ENCODE data around the gene CNTNAP2.

Gene CNTNAP2

DNA sequence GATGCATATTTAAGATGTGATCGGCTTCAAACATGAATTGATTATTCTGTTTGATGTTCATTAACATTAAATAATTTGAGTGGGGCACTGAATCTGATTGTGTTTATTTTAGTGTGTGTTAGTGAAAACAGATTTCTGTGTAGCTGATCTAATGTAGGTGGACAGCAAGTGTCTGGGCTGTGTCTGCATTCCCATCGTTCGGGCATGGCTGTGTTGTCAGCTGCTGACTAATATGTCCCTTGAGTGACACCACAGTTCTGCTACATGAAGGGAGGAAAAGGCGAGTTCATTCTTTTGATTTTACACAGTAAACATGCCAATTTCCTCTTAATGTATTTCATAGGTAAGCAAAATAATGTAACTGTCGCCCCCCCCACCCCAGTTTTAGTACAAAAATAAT lies 203.0 kb downstream of the CNTNAP2 start:
- no peaks in the 10 kb centered on the region for H3K36me3 ChIP-seq
- no peaks in the 10 kb centered on the region for H3K9me3 ChIP-seq
- no peak for DNase-seq
- H3K4me1 ChIP-seq, result no peaks in the 10 kb centered on the region
- no peak overlapping the region for H3K4me3 ChIP-seq (ENCODE audit: low read depth, low read length)
- H3K27me3 ChIP-seq, result no peaks in the 10 kb centered on the region
- TF ChIP-seq, protein P1, sequence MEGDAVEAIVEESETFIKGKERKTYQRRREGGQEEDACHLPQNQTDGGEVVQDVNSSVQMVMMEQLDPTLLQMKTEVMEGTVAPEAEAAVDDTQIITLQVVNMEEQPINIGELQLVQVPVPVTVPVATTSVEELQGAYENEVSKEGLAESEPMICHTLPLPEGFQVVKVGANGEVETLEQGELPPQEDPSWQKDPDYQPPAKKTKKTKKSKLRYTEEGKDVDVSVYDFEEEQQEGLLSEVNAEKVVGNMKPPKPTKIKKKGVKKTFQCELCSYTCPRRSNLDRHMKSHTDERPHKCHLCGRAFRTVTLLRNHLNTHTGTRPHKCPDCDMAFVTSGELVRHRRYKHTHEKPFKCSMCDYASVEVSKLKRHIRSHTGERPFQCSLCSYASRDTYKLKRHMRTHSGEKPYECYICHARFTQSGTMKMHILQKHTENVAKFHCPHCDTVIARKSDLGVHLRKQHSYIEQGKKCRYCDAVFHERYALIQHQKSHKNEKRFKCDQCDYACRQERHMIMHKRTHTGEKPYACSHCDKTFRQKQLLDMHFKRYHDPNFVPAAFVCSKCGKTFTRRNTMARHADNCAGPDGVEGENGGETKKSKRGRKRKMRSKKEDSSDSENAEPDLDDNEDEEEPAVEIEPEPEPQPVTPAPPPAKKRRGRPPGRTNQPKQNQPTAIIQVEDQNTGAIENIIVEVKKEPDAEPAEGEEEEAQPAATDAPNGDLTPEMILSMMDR (IDR thresholded peaks at IDR 0.05; ENCODE audit: low read depth, low read length), result no peak

DNA sequence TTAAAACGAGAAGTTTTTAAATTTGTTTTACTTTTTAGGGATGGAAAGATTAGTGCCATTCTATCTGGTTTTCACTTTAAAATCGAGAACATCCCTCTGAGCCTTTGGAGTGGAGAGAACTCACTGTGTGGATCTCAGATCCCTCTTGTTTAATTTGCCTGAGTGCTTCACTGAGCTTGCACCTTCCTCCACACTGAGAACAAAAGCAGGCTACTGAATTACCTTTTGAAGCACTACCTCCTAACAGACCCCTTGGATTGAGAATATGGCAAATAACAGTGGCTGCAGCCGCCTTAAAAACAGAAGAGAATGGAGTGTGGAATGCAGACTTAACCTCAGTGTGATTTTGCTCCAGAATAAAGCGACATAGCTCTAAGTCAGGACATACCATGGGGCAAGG lies 204.7 kb downstream of the CNTNAP2 start:
- Histone ChIP-seq H3K27me3 (no peaks in the 10 kb centered on the region), H3K36me3 (no peaks in the 10 kb centered on the region), H3K4me1 (no peaks in the 10 kb centered on the region), H3K4me3 (ENCODE audit: low read depth, low read length) (no peak overlapping the region), H3K9me3 (no peaks in the 10 kb centered on the region)
- no peak for DNase-seq
- TF ChIP-seq, protein P1 (IDR thresholded peaks at IDR 0.05; ENCODE audit: low read depth, low read length), result no peak

DNA sequence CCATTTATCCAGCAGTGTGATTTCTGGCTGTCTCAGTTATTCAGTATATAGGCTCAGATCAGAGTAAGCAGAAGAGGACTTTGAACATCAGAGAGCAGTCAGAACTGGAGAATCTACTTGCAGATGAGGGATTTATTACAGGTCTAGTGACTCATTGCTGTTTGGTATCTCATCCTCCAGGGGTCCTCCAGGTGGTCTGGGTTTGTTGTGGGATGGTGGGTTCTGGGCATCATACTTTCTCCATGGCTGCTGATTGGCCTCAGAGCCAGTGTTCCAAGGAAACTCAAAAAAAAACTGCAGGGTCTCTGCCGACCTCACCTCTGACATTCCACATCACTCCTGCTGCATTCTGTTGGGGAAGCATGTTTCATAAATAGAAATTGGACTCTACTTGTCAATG lies 214.8 kb downstream of the CNTNAP2 start:
- TF ChIP-seq, protein P1 (IDR thresholded peaks at IDR 0.05; ENCODE audit: low read depth, low read length), result no peak
- Histone ChIP-seq H3K36me3 (no peaks in the 10 kb centered on the region), H3K27me3 (no peaks in the 10 kb centered on the region), H3K9me3 (no peaks in the 10 kb centered on the region; the same call in 1 of the 2 replicates), H3K4me1 (no peaks in the 10 kb centered on the region), H3K4me3 (ENCODE audit: low read depth, low read length) (no peak overlapping the region)
- no peak for DNase-seq

DNA sequence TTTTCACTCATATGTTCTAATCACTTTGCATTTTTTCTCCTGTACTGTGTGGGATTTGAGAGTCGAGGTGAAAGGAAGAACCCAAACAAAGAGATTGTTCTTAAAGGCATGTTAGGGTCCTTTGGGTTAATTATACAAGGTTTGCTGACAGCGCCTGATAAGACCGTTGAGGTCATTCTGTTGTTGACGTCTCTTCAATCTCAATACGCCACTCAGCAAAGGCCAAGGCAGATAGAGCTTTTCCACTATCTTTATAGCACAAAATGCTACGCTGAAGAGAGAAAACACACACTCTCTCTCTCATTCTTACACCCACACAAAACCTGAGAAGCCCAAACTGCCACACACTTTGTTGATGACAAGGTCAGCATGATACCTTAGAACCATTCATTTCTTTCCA lies 228.7 kb downstream of the CNTNAP2 start:
- no peaks in the 10 kb centered on the region for H3K27me3 ChIP-seq
- TF ChIP-seq, protein P1 (IDR thresholded peaks at IDR 0.05; ENCODE audit: low read depth, low read length), result no peak
- DNase-seq, result no peak
- H3K9me3 ChIP-seq, result no peaks in the 10 kb centered on the region
- H3K4me1 ChIP-seq, result no peaks in the 10 kb centered on the region
- no peaks in the 10 kb centered on the region for H3K36me3 ChIP-seq
- H3K4me3 ChIP-seq (ENCODE audit: low read depth, low read length), result no peak overlapping the region

DNA sequence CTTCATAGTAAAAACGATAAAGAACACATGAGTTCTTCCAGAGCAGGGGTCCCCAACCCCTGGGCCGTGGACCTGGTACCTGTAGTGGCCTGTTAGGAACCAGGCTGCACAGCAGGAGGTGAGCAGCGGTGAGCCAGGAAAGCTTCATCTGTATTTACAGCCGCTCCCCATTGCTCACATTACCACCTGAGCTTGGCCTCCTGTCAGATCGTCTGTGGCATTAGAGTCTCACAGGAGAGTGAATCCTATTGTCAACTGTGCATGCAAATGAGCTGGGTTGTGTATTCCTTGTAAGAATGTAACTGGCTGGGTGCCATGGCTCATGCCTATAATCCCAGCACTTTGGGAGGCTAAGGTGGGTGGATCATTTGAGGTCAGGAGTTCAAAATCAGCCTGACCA lies 229.5 kb downstream of the CNTNAP2 start:
- TF ChIP-seq, protein P1 (IDR thresholded peaks at IDR 0.05; ENCODE audit: low read depth, low read length), result no peak
- H3K36me3 ChIP-seq, result no peaks in the 10 kb centered on the region
- DNase-seq, result no peak
- H3K9me3 ChIP-seq, result no peaks in the 10 kb centered on the region
- no peak overlapping the region for H3K4me3 ChIP-seq (ENCODE audit: low read depth, low read length)
- no peaks in the 10 kb centered on the region for H3K27me3 ChIP-seq
- H3K4me1 ChIP-seq, result no peaks in the 10 kb centered on the region

DNA sequence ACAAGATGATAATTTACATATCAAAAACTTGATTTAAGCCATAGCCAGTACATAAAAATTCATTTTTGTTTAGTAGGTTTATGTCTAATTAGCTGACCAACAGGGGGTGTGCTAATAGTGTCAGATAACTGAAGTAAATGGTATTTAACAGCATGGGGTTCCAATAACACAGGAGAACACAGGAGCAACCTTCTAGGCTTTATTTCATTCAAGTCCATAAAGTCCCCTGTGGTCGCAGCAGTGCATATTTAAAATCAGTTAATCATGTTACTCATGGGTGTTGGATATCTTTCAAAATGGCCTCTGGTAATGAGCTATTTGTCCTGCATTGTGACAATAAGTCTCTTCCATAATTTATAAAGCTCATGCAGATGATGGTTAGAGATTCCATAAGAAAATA lies 238.6 kb downstream of the CNTNAP2 start:
- H3K4me3 ChIP-seq (ENCODE audit: low read depth, low read length), result no peak overlapping the region
- DNase-seq, result no peak
- H3K27me3 ChIP-seq, result no peaks in the 10 kb centered on the region
- no peaks in the 10 kb centered on the region for H3K9me3 ChIP-seq
- no peaks in the 10 kb centered on the region for H3K4me1 ChIP-seq
- TF ChIP-seq, protein P1 (IDR thresholded peaks at IDR 0.05; ENCODE audit: low read depth, low read length), result no peak
- H3K36me3 ChIP-seq, result no peaks in the 10 kb centered on the region
